Kidney epithelial cell (primary cell): Measurements from ENCODE around the gene G0S2. TPM values are rescaled to one million over a fixed set of nuclear protein-coding genes. Genes with fewer than 3 reads are reported as not detected.

Experiments
- DNase-seq: peaks from one replicate; pipeline ENCODE4 v3.0.0-alpha.2; 2010; ENCODE audit warnings: low read depth
- H3K27me3 ChIP-seq: 2 replicates; pipeline ENCODE4 v1.6.0; 2011; ENCODE audit warnings: low read length; ENCODE audit not compliant: control insufficient read depth, insufficient read depth
- H3K36me3 ChIP-seq: 2 replicates; pipeline ENCODE4 v1.5.1; 2011; ENCODE audit warnings: low read length; ENCODE audit not compliant: control insufficient read depth, insufficient read depth
- H3K4me3 ChIP-seq: 2 replicates; pipeline ENCODE4 v1.5.1; 2011; ENCODE audit warnings: low read depth, mild to moderate bottlenecking, control low read depth, low read length
- CTCF ChIP-seq: IDR thresholded peaks from 2 replicates; pipeline ENCODE4 v1.5.1; 2011; ENCODE audit warnings: mild to moderate bottlenecking, moderate library complexity, low read length, control low read depth, inconsistent platforms; ENCODE audit not compliant: insufficient read depth, poor library complexity, severe bottlenecking
- total RNA-seq: library from RNA; depleted of rRNA; stranded (reverse); fragments of >200 nt; gene quantifications from 2 replicates; pipeline ENCODE4 v1.2.3, GENCODE V29; 2015

Gene G0S2
- total RNA-seq, 1 donor from 2014 or later: 164 TPM

GRCh38 chr1:209634005-209634737 is 41.0 kb upstream of the G0S2 start:
- no peaks in the 10 kb centered on the region for H3K27me3 ChIP-seq
- no peak for TF ChIP-seq CTCF
- no peaks in the 10 kb centered on the region for H3K36me3 ChIP-seq
- H3K4me3 ChIP-seq: no peak overlapping the region
- DNase-seq: no peak

GRCh38 chr1:209635850-209636249 is 39.4 kb upstream of the G0S2 start:
- no peak for TF ChIP-seq CTCF
- Histone ChIP-seq H3K36me3 (no peaks in the 10 kb centered on the region), H3K4me3 (no peak overlapping the region), H3K27me3 (no peaks in the 10 kb centered on the region)
- no peak for DNase-seq

- DNase-seq: no peak
- TF ChIP-seq CTCF: no peak
Observed at GRCh38 chr1:209641832-209642172, 33.4 kb upstream of the G0S2 start.

GRCh38 chr1:209642816-209643215 is 32.4 kb upstream of the G0S2 start:
- no peak for TF ChIP-seq CTCF
- Histone ChIP-seq H3K36me3 (no peaks in the 10 kb centered on the region), H3K4me3 (no peak overlapping the region), H3K27me3 (no peaks in the 10 kb centered on the region)
- DNase-seq: no peak

More at GRCh38 chr1:209641832-209642172, 33.4 kb upstream of the G0S2 start:
- H3K27me3 ChIP-seq: no peaks in the 10 kb centered on the region
- H3K36me3 ChIP-seq: no peaks in the 10 kb centered on the region
- no peak overlapping the region for H3K4me3 ChIP-seq

GRCh38 chr1:209643285-209644020 is 31.8 kb upstream of the G0S2 start:
- Histone ChIP-seq H3K4me3 (no peak overlapping the region), H3K36me3 (no peaks in the 10 kb centered on the region), H3K27me3 (no peaks in the 10 kb centered on the region)
- no peak for DNase-seq
- TF ChIP-seq CTCF: no peak
